MCF 10A (cell line): ENCODE results near the gene EPHB1. TPM values are rescaled to one million over a fixed set of nuclear protein-coding genes. Genes with fewer than 3 reads are reported as not detected.

Source experiments
- BruUV-seq: library from RNA; stranded (reverse); fragments of 400-500 nt; replicated peaks from 2 replicates; lab custom pipeline; 2021; lab: Mats Ljungman, UMichigan
- CTCF ChIA-PET: fragments of 300-600 bp; sonication (Branson Sonifier 250); formaldehyde crosslinking; extraction: SDS; loops from one replicate; lab custom pipeline; 2021; ENCODE audit warnings: antibody characterized with exemption, inconsistent platforms; lab: Yijun Ruan, JAX
- POLR2A ChIA-PET: fragments of 300-600, 350-650 bp; sonication (Branson Sonifier 250); formaldehyde crosslinking; extraction: SDS; loops from one replicate; lab custom pipeline; 2020; ENCODE audit warnings: antibody characterized with exemption, inconsistent platforms; lab: Yijun Ruan, JAX
- DNase-seq: peaks from one replicate; pipeline ENCODE4 v3.0.0-alpha.2; 2018; ENCODE audit not compliant: unreplicated experiment
- H3K27ac Mint-ChIP-seq: one replicate; pipeline ENCODE4 v1.8.0; 2022; ENCODE audit warnings: mild to moderate bottlenecking, low read depth, mixed read lengths; ENCODE audit not compliant: unreplicated experiment
- H3K27me3 Mint-ChIP-seq: one replicate; pipeline ENCODE4 v1.8.0; 2022; ENCODE audit warnings: mixed read lengths; ENCODE audit not compliant: insufficient read depth, unreplicated experiment
- H3K36me3 Mint-ChIP-seq: one replicate; pipeline ENCODE4 v1.8.0; 2022; ENCODE audit warnings: mild to moderate bottlenecking, moderate library complexity, mixed read lengths; ENCODE audit not compliant: insufficient read depth, unreplicated experiment
- H3K4me1 Mint-ChIP-seq: one replicate; pipeline ENCODE4 v1.8.0; 2022; ENCODE audit warnings: mixed read lengths; ENCODE audit not compliant: insufficient read depth, unreplicated experiment
- H3K4me3 Mint-ChIP-seq: one replicate; pipeline ENCODE4 v1.8.0; 2022; ENCODE audit warnings: mild to moderate bottlenecking, moderate library complexity, mixed read lengths; ENCODE audit not compliant: unreplicated experiment
- H3K9me3 Mint-ChIP-seq: one replicate; pipeline ENCODE4 v1.8.0; 2022; ENCODE audit warnings: mixed read lengths; ENCODE audit not compliant: unreplicated experiment
- CTCF ChIP-seq: fragments of 200-600 bp; IDR thresholded peaks from one replicate; pipeline ENCODE4 v1.8.0; 2022; ENCODE audit warnings: antibody characterized with exemption, mild to moderate bottlenecking; ENCODE audit not compliant: unreplicated experiment
- intact Hi-C: fragments of 100-400 bp; cut with micrococcal nuclease; formaldehyde crosslinking; loops from 2 replicates; pipeline ENCODE4 v1.14.1; 2022
- total RNA-seq: library from RNA; stranded (reverse); gene quantifications from 2 replicates; pipeline ENCODE4 v1.2.3, GENCODE V29; 2022

EPHB1 gene
- total RNA-seq, 1 experiment from 2014 or later = not detected

- H3K9me3 Mint-ChIP-seq = peaks cover 28% of the 10 kb centered on the region
- H3K4me1 Mint-ChIP-seq = no peaks in the 10 kb centered on the region
- no peaks in the 10 kb centered on the region for H3K36me3 Mint-ChIP-seq
- no peaks in the 10 kb centered on the region for H3K27me3 Mint-ChIP-seq
- BruUV-seq = no TSS peak
- no peak overlapping the region for H3K4me3 Mint-ChIP-seq
- intact Hi-C loops = no loop called here
- DNase-seq = no peak
- ChIA-PET CTCF (no interaction called here), POLR2A (no interaction called here)
- no peak for TF ChIP-seq CTCF
- no peak overlapping the region for H3K27ac Mint-ChIP-seq
Measured at GRCh38 chr3:134885877-134886621, 91.0 kb downstream of the EPHB1 start.

DNA sequence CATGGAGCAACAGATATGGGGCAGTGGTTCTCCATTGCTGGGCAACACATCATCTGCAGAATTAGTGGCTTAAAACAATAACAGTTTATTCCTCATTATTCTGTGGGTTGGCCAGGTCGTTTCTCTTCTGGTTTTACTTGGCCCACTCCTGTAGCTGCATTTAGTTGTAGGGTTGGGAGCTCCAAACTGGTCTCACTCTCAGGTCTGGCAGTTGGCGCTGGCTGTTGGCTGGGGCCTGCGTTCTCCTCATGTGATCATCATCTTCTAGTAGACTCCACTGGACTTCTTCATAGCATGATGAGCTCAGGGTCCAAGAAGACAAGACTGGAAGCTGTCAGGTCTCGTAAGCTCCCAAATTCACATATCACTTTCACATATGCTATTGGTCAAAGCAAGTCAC is 91.9 kb downstream of the EPHB1 start:
- no TSS peak for BruUV-seq
- intact Hi-C loops = no loop called here
- Mint-ChIP-seq H3K27ac (no peak overlapping the region), H3K36me3 (no peaks in the 10 kb centered on the region), H3K4me3 (no peak overlapping the region), H3K27me3 (no peaks in the 10 kb centered on the region), H3K4me1 (no peaks in the 10 kb centered on the region), H3K9me3 (peaks cover 28% of the 10 kb centered on the region)
- DNase-seq = no peak
- ChIA-PET POLR2A (no interaction called here), CTCF (no interaction called here)
- no peak for TF ChIP-seq CTCF

GRCh38 chr3:134887536-134887935 is 92.5 kb downstream of the EPHB1 start:
- CTCF ChIA-PET = no interaction called here
- intact Hi-C loops = no loop called here

GRCh38 chr3:134892326-134892725 is 97.3 kb downstream of the EPHB1 start:
- Mint-ChIP-seq H3K36me3 (no peaks in the 10 kb centered on the region), H3K4me3 (no peak overlapping the region), H3K4me1 (no peaks in the 10 kb centered on the region), H3K27ac (no peak overlapping the region), H3K27me3 (no peaks in the 10 kb centered on the region), H3K9me3 (peaks cover 24% of the 10 kb centered on the region)
- intact Hi-C loops = no loop called here
- no peak for DNase-seq
- CTCF ChIA-PET = no interaction called here
- no TSS peak for BruUV-seq
- TF ChIP-seq CTCF = no peak
- POLR2A ChIA-PET = no interaction called here

More at GRCh38 chr3:134887536-134887935, 92.5 kb downstream of the EPHB1 start:
- no peak for DNase-seq
- BruUV-seq = no TSS peak
- H3K27me3 Mint-ChIP-seq = no peaks in the 10 kb centered on the region
- H3K27ac Mint-ChIP-seq = no peak overlapping the region
- H3K4me3 Mint-ChIP-seq = no peak overlapping the region
- POLR2A ChIA-PET = no interaction called here
- H3K36me3 Mint-ChIP-seq = no peaks in the 10 kb centered on the region
- peaks cover 24% of the 10 kb centered on the region for H3K9me3 Mint-ChIP-seq
- H3K4me1 Mint-ChIP-seq = no peaks in the 10 kb centered on the region
- TF ChIP-seq CTCF = no peak
